ENCODE results near the gene PLXDC1.
"Not testable (repeated sequence)": the region's sequence is repeated elsewhere in the genome, so short reads cannot be mapped to it uniquely, and the experiment has no call there.

PLXDC1 gene

DNA sequence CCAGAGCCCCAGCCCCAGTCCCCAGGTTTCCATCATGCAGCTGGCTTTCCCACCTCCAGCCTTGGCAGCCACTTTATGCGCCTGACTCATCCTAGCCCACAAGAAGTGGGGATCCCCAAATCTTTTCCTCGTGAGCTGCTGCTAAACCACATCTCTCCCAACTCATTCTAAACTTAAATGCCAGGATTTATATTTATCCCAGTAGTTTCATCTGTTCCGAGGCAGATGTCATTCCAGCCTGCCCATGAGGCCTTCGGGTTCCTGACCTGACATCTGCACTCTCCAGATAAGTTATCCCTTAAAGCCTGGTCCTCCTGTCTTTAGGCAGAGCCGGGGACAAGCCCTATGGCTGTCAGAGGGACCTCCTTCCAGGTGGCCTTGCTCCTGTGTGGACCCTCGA lies 16.6 kb downstream of the PLXDC1 start:
- H3K4me3 ChIP-seq (ENCODE audit: low read length): no peak overlapping the region
- no peaks in the 10 kb centered on the region for H3K27me3 ChIP-seq (ENCODE audit: insufficient read depth, low read length)
- no peaks in the 10 kb centered on the region for H3K9me3 ChIP-seq (ENCODE audit: insufficient read depth, low read depth, low read length)
- no peaks in the 10 kb centered on the region for H3K36me3 ChIP-seq (ENCODE audit: insufficient read depth, low read depth, low read length)
- H3K9ac ChIP-seq (ENCODE audit: low read depth, low read length): no peak overlapping the region
- no peak overlapping the region for H3K27ac ChIP-seq (ENCODE audit: low read length)
- H3K4me1 ChIP-seq (ENCODE audit: insufficient read depth, low read length): no peaks in the 10 kb centered on the region

DNA sequence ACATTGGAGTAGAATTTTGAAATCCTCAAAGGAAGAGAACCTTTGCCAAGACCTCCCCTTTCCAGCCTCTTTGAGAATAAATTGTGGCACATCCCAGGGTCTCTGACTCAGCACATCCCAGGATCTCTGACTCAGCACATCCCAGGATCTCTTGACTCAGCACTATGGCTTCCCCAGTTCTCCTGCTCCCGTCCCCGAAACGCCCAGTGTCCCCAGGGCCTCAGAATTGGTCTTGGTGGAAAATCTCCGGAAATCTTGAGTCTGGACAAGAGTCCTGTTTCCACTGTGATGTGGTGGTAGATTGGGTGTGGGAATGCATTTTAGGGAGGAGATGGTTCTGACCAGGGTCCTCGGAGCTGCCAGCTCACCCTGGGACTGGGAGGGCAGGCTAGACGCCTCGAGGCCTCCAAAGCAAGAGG lies 19.2 kb downstream of the PLXDC1 start:
- no peak overlapping the region for H3K27ac ChIP-seq (ENCODE audit: low read length)
- no peaks in the 10 kb centered on the region for H3K36me3 ChIP-seq (ENCODE audit: insufficient read depth, low read depth, low read length)
- no peaks in the 10 kb centered on the region for H3K4me1 ChIP-seq (ENCODE audit: insufficient read depth, low read length)
- no peak overlapping the region for H3K9ac ChIP-seq (ENCODE audit: low read depth, low read length)
- no peaks in the 10 kb centered on the region for H3K9me3 ChIP-seq (ENCODE audit: insufficient read depth, low read depth, low read length)
- no peak overlapping the region for H3K4me3 ChIP-seq (ENCODE audit: low read length)
- no peaks in the 10 kb centered on the region for H3K27me3 ChIP-seq (ENCODE audit: insufficient read depth, low read length)

DNA sequence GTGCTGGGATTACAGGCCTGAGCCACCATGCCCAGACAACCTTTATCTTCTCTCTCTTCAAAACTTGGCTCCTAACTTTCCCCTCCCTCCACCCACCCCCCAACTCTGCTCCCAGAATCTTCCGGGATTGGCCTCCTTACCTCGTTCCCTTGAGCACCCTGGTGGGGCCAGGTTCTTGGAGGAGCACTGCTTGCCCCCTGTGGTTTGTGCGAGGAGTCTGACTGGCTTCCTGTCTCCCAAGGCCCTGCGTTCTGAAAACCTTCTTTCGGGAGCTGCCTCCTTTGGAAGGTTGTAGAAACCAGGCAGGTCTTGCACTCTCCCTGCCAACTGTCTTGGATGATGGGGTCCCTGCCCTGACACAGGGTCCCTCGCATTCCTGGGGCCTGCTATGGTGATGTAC lies 19.8 kb downstream of the PLXDC1 start:
- no peak overlapping the region for H3K27ac ChIP-seq (ENCODE audit: low read length)
- no peaks in the 10 kb centered on the region for H3K27me3 ChIP-seq (ENCODE audit: insufficient read depth, low read length)
- no peaks in the 10 kb centered on the region for H3K4me1 ChIP-seq (ENCODE audit: insufficient read depth, low read length)
- H3K9me3 ChIP-seq (ENCODE audit: insufficient read depth, low read depth, low read length): no peaks in the 10 kb centered on the region
- no peak overlapping the region for H3K9ac ChIP-seq (ENCODE audit: low read depth, low read length)
- H3K4me3 ChIP-seq (ENCODE audit: low read length): no peak overlapping the region
- H3K36me3 ChIP-seq (ENCODE audit: insufficient read depth, low read depth, low read length): no peaks in the 10 kb centered on the region

DNA sequence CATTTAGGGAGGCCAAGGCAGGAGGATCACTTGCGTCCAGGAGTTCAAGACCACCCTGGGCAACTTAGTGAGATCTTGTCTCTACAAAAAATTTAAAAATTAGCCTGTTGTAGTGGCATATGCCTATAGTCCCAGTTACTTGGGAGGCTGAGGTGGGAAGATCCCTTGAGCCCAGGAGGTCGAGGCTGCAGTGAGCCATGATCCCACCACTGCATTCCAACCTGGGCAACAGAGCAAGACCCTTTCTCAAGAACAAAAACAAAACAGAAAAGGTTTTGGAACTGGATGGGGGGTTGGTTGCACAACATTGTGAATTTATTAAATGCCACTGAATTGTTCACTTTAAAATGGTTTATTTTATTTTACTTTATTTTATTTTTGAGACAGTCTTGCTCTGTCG lies 21.2 kb downstream of the PLXDC1 start:
- Histone ChIP-seq H3K9ac (ENCODE audit: low read depth, low read length) (no peak overlapping the region), H3K4me3 (ENCODE audit: low read length) (no peak overlapping the region), H3K4me1 (ENCODE audit: insufficient read depth, low read length) (no peaks in the 10 kb centered on the region), H3K27ac (ENCODE audit: low read length) (no peak overlapping the region), H3K27me3 (ENCODE audit: insufficient read depth, low read length) (no peaks in the 10 kb centered on the region), H3K9me3 (ENCODE audit: insufficient read depth, low read depth, low read length) (no peaks in the 10 kb centered on the region), H3K36me3 (ENCODE audit: insufficient read depth, low read depth, low read length) (no peaks in the 10 kb centered on the region)

DNA sequence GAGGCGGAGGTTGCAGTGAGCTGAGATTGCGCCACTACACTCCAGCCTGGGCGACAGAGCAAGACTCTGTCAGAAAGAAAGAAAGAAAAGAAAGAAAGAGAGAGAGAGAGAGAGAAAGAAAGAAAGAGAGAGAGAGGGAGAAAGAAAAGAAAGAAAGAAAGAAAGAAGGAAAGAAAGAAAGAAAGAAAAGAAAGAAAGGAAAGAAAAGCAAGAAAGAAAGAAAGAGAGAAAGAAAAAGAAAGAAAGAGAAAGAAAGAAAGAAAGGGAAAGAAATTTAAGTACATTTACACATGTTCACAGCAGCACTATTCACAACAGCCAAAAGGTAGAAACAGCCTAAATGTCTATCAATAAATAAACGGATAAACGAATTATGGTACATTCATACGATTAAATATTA lies 21.9 kb downstream of the PLXDC1 start:
- not testable (repeated sequence) for H3K9me3 ChIP-seq (ENCODE audit: insufficient read depth, low read depth, low read length); H3K4me1 ChIP-seq (ENCODE audit: insufficient read depth, low read length); H3K9ac ChIP-seq (ENCODE audit: low read depth, low read length); H3K36me3 ChIP-seq (ENCODE audit: insufficient read depth, low read depth, low read length); H3K27ac ChIP-seq (ENCODE audit: low read length); H3K4me3 ChIP-seq (ENCODE audit: low read length); H3K27me3 ChIP-seq (ENCODE audit: insufficient read depth, low read length)

DNA sequence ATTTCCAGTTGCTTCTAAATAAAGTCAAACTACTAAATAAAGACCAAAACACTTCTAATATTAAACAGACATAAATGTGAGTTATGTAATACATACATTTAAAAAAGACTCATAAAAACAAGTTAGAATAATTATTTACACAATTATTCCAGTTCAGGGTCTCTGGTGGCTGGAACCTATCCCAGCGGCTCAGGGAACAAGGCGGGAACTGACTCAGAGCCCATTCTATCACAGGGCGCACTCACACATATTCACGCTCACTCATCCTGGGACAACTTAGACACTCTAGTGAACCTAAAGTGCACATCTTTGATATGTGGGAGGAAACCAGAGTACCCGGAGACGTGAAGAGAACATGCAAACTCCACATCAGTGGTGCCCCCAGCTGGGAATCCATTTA lies 25.0 kb downstream of the PLXDC1 start:
- H3K27ac ChIP-seq (ENCODE audit: low read length): no peak overlapping the region
- peaks cover 2% of the 10 kb centered on the region; the same call in 1 of the 2 replicates for H3K4me1 ChIP-seq (ENCODE audit: insufficient read depth, low read length)

DNA sequence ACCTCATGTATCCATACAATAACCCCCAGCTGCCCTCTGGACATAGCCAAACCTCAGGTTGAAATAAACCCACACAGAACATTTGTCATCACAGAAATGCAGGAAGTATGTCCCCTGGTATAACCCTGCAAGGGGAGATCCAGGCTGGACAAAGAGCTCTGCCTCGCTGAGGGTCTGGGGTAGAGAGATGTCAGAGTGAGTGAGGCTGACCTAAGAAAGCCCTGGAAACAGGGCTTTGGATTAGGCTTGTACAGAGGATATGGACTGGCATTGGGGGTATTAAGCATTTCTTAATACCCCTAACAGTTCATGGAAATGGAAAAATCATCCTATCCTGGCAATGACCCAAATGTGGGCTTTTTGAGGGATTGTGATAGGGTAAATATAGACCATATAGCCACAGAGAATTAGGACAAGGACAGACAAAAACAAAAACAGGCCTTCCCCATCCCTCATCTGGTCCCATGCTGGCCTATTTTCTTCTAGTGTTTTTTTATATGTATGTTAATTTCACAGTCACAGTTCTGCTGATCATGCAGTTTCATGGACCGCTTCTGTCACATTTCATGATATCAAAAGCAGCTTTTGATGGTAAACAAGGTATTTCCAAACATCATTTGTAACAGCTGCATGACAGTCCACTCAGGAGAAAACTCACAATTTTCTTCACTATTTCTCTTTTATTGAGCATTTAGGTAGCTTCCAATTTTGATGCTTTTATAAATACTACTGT lies 26.1 kb downstream of the PLXDC1 start:
- Histone ChIP-seq H3K27ac (ENCODE audit: low read length) (no peak overlapping the region), H3K4me3 (ENCODE audit: low read length) (no peak overlapping the region), H3K4me1 (ENCODE audit: insufficient read depth, low read length) (peaks cover 2% of the 10 kb centered on the region; the same call in 1 of the 2 replicates), H3K9me3 (ENCODE audit: insufficient read depth, low read depth, low read length) (no peaks in the 10 kb centered on the region), H3K36me3 (ENCODE audit: insufficient read depth, low read depth, low read length) (no peaks in the 10 kb centered on the region), H3K27me3 (ENCODE audit: insufficient read depth, low read length) (no peaks in the 10 kb centered on the region), H3K9ac (ENCODE audit: low read depth, low read length) (no peak overlapping the region)

More for the DNA sequence above, 25.0 kb downstream of the PLXDC1 start:
- H3K36me3 ChIP-seq (ENCODE audit: insufficient read depth, low read depth, low read length): no peaks in the 10 kb centered on the region
- no peak overlapping the region for H3K9ac ChIP-seq (ENCODE audit: low read depth, low read length)
- no peaks in the 10 kb centered on the region for H3K9me3 ChIP-seq (ENCODE audit: insufficient read depth, low read depth, low read length)
- H3K4me3 ChIP-seq (ENCODE audit: low read length): no peak overlapping the region
- no peaks in the 10 kb centered on the region for H3K27me3 ChIP-seq (ENCODE audit: insufficient read depth, low read length)

DNA sequence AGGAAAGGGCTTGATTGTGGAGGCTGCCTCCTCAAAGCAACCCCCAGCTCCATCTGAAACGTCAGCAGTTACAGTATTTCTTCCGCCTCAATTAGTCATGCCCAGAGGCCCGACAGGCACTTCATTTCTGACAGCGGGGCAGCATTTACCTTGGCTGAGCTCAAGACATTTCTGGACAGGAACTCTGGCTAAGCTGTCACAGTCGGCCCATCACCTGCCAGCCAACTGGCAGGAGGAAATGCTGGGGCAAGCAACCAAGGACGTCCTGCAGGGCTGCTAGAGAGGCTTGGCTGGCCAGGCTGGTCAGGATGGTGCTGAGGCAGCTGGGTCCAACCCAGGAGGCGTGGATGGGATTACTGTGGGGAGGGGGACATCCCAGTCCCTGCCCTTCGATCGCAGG lies 27.8 kb downstream of the PLXDC1 start:
- Histone ChIP-seq H3K9me3 (ENCODE audit: insufficient read depth, low read depth, low read length) (no peaks in the 10 kb centered on the region), H3K4me1 (ENCODE audit: insufficient read depth, low read length) (peaks cover 2% of the 10 kb centered on the region; the same call in 1 of the 2 replicates), H3K36me3 (ENCODE audit: insufficient read depth, low read depth, low read length) (no peaks in the 10 kb centered on the region), H3K4me3 (ENCODE audit: low read length) (no peak overlapping the region), H3K9ac (ENCODE audit: low read depth, low read length) (no peak overlapping the region), H3K27me3 (ENCODE audit: insufficient read depth, low read length) (no peaks in the 10 kb centered on the region), H3K27ac (ENCODE audit: low read length) (no peak overlapping the region)

DNA sequence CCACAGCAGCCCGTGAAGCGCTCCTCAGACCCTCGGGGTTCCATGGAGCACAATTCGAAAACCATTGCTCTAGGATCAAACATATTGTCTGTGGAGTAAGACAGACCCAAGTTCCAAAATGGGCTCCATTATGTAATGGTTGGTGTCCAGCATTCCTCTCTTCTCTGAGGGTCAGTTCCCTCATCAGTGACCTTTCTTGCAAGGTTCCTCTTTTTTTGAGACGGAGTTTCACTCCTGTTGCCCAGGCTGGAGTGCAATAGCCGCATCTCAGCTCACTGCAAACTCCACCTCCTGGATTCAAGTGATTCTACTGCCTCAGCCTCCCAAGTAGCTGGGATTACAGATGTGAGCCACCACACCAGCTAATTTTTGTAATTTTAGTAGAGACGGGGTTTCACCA lies 28.4 kb downstream of the PLXDC1 start:
- Histone ChIP-seq H3K4me1 (ENCODE audit: insufficient read depth, low read length) (peaks cover 2% of the 10 kb centered on the region; the same call in 1 of the 2 replicates), H3K4me3 (ENCODE audit: low read length) (no peak overlapping the region), H3K36me3 (ENCODE audit: insufficient read depth, low read depth, low read length) (no peaks in the 10 kb centered on the region), H3K27me3 (ENCODE audit: insufficient read depth, low read length) (no peaks in the 10 kb centered on the region), H3K9ac (ENCODE audit: low read depth, low read length) (no peak overlapping the region), H3K27ac (ENCODE audit: low read length) (no peak overlapping the region), H3K9me3 (ENCODE audit: insufficient read depth, low read depth, low read length) (no peaks in the 10 kb centered on the region)

DNA sequence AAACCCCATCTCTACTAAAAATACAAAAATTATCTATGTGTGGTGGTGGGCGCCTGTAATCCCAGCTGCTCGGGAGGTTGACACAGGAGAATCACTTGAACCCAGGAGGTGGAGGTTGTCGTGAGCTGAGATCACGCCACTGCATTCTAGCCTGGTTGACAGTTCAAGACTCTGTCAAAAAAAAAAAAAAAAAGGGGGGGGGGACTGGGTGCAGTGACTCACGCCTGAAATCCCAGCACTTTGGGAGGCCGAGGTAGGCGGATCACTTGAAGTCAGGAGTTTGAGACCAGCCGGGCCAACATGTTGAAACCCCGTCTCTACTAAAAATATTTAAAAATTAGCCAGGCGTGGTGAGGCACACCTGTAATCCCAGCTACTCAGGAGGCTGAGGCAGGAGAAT lies 29.5 kb downstream of the PLXDC1 start:
- H3K36me3 ChIP-seq (ENCODE audit: insufficient read depth, low read depth, low read length); H3K9me3 ChIP-seq (ENCODE audit: insufficient read depth, low read depth, low read length); H3K27ac ChIP-seq (ENCODE audit: low read length); H3K9ac ChIP-seq (ENCODE audit: low read depth, low read length); H3K4me3 ChIP-seq (ENCODE audit: low read length); H3K27me3 ChIP-seq (ENCODE audit: insufficient read depth, low read length); H3K4me1 ChIP-seq (ENCODE audit: insufficient read depth, low read length): not testable (repeated sequence)

DNA sequence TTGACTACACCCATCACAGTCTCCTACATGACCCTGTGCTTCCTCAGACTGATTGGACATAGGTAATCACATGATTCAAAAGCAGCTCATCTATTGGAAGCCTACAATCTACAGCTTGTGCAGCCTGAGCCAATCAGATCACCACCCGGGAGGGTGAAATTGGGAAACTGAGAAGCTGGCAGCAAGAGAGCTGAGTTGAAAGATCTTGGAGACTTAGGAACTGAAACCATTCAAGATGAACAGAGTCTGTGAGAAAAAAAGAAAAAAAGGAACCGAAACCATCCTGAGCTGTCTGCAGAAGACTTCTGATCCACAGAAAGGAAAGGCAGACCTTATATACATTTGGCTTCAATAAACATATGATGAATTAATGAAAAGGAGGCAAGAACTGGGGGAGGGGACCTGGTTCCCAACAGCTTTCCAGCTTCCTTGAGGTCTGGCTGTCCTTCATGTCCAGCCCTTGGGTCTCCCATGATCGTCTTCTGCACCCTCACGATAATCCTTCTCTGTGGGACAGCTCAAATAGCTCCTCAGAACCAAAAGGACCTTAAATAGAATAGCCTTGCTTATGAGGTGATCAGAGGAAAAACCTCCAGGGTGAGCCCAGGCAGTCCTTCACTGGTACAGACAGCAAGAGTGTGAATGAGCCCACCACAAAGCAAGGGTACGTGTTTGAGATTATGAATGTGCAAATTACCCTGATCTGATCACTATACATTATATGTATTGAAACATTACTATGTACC lies 32.6 kb downstream of the PLXDC1 start:
- no peaks in the 10 kb centered on the region for H3K9me3 ChIP-seq (ENCODE audit: insufficient read depth, low read depth, low read length)
- H3K27ac ChIP-seq (ENCODE audit: low read length): no peak overlapping the region
- H3K36me3 ChIP-seq (ENCODE audit: insufficient read depth, low read depth, low read length): no peaks in the 10 kb centered on the region
- H3K27me3 ChIP-seq (ENCODE audit: insufficient read depth, low read length): no peaks in the 10 kb centered on the region
- no peak overlapping the region for H3K9ac ChIP-seq (ENCODE audit: low read depth, low read length)
- H3K4me3 ChIP-seq (ENCODE audit: low read length): no peak overlapping the region
- H3K4me1 ChIP-seq (ENCODE audit: insufficient read depth, low read length): peaks cover 2% of the 10 kb centered on the region; the same call in 1 of the 2 replicates

DNA sequence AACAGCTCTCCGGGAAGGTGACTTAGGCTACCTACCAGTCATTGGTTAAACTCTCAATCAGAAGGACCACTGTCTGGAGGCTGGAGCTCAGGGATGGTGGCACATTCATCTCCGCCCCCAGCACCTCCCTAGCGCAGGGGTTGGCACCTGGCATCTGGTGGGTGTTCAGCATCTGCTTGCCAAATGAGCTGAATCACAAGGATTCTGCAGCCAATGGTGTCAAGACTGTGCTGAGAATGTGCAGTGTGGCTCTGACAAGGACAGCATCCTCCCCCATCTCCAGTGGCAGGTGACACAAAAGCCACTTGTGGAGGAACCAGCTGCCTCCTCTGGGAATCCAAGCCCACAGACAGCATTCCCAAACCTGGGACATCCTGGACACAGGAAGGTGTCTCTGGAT lies 35.2 kb downstream of the PLXDC1 start:
- Histone ChIP-seq H3K4me1 (ENCODE audit: insufficient read depth, low read length) (no peaks in the 10 kb centered on the region), H3K9me3 (ENCODE audit: insufficient read depth, low read depth, low read length) (no peaks in the 10 kb centered on the region), H3K9ac (ENCODE audit: low read depth, low read length) (no peak overlapping the region), H3K27ac (ENCODE audit: low read length) (no peak overlapping the region), H3K36me3 (ENCODE audit: insufficient read depth, low read depth, low read length) (no peaks in the 10 kb centered on the region), H3K27me3 (ENCODE audit: insufficient read depth, low read length) (no peaks in the 10 kb centered on the region), H3K4me3 (ENCODE audit: low read length) (no peak overlapping the region)

Measured in iPS-20b (cell line).